ENCODE measurements around the gene BACH2.

GRCh38 chr6:90326404-90327057 is 29.9 kb upstream of the BACH2 start:
- TF ChIP-seq MAZ (IDR thresholded peaks at IDR 0.05; ENCODE audit: borderline replicate concordance, low read depth, low read length), result no peak
- TF ChIP-seq KDM5A (IDR thresholded peaks at IDR 0.05), result no peak
- TF ChIP-seq ZNF302 (CRISPR knock-in tag; IDR thresholded peaks at IDR 0.05), result no peak
- no peak for TF ChIP-seq POLR2A (IDR thresholded peaks at IDR 0.05; ENCODE audit: low read length)
- no peak for TF ChIP-seq CTCF (IDR thresholded peaks at IDR 0.05)
- no peak for TF ChIP-seq CHD4 (IDR thresholded peaks at IDR 0.05; ENCODE audit: borderline replicate concordance)
- no peak for TF ChIP-seq TP53 (CRISPR knock-in tag; IDR thresholded peaks at IDR 0.05)
- no peak for TF ChIP-seq NR3C1 (IDR thresholded peaks at IDR 0.05)
- no peak for TF ChIP-seq RFX5 (IDR thresholded peaks at IDR 0.05)
- TF ChIP-seq USF2 (IDR thresholded peaks at IDR 0.05), result no peak
